Neural progenitor cell (in vitro differentiated cells): ENCODE measurements around the gene TMEM33. TPM values are rescaled to one million over a fixed set of nuclear protein-coding genes. Genes with fewer than 3 reads are reported as not detected.

Source experiments
- DNase-seq: peaks from one replicate; pipeline ENCODE4 v3.0.0-alpha.2; 2016; ENCODE audit warnings: low spot score
- H2AFZ ChIP-seq: fragments of 200-600 bp; sonication (generic); replicated peaks from 2 replicates; pipeline ENCODE4 v1.6.1; 2016; ENCODE audit warnings: antibody characterized with exemption
- H3F3A ChIP-seq: fragments of 200-600 bp; sonication (generic); 2 replicates; pipeline ENCODE4 v1.6.1; 2016; ENCODE audit warnings: antibody characterized with exemption, low read depth
- H3K27ac ChIP-seq: fragments of 200-600 bp; sonication (generic); 2 replicates; pipeline ENCODE4 v1.5.1; 2016; ENCODE audit warnings: mild to moderate bottlenecking
- H3K27me3 ChIP-seq: fragments of 200-600 bp; sonication (generic); 2 replicates; pipeline ENCODE4 v1.6.1; 2016; ENCODE audit warnings: mild to moderate bottlenecking, moderate library complexity
- H3K36me3 ChIP-seq: fragments of 200-600 bp; sonication (generic); 2 replicates; pipeline ENCODE4 v1.5.1; 2016
- H3K4me1 ChIP-seq: fragments of 200-600 bp; sonication (generic); 2 replicates; pipeline ENCODE4 v1.6.1; 2016; ENCODE audit warnings: mixed run types
- H3K4me2 ChIP-seq: fragments of 200-600 bp; sonication (generic); 2 replicates; pipeline ENCODE4 v1.6.1; 2016
- H3K4me3 ChIP-seq: fragments of 200-600 bp; sonication (generic); 2 replicates; pipeline ENCODE4 v1.5.1; 2016
- H3K79me2 ChIP-seq: fragments of 200-600 bp; sonication (generic); 2 replicates; pipeline ENCODE4 v1.6.1; 2016; ENCODE audit warnings: low read depth
- H3K9ac ChIP-seq: fragments of 200-600 bp; sonication (generic); 2 replicates; pipeline ENCODE4 v1.6.1; 2016
- H3K9me3 ChIP-seq: fragments of 200-600 bp; sonication (generic); 2 replicates; pipeline ENCODE4 v1.5.1; 2016; ENCODE audit warnings: low read depth
- H4K20me1 ChIP-seq: fragments of 200-600 bp; sonication (generic); 2 replicates; pipeline ENCODE4 v1.6.1; 2016; ENCODE audit warnings: low read depth
- H3K27ac Mint-ChIP-seq: 3 replicates; pipeline ENCODE4 v1.8.0; 2021; ENCODE audit warnings: mixed read lengths
- H3K27me3 Mint-ChIP-seq: 2 replicates; pipeline ENCODE4 v1.8.0; 2022; ENCODE audit warnings: low read depth, mild to moderate bottlenecking, inconsistent platforms, moderate library complexity, mixed read lengths; ENCODE audit not compliant: insufficient read depth
- H3K36me3 Mint-ChIP-seq: 3 replicates; pipeline ENCODE4 v1.8.0; 2021; ENCODE audit warnings: mixed read lengths
- H3K4me1 Mint-ChIP-seq: 3 replicates; pipeline ENCODE4 v1.8.0; 2021; ENCODE audit warnings: mixed read lengths
- H3K4me3 Mint-ChIP-seq: 3 replicates; pipeline ENCODE4 v1.8.0; 2021; ENCODE audit warnings: mild to moderate bottlenecking, moderate library complexity, mixed read lengths
- H3K9me3 Mint-ChIP-seq: 3 replicates; pipeline ENCODE4 v1.8.0; 2020; ENCODE audit warnings: mixed read lengths
- CTCF ChIP-seq: fragments of 200-600 bp; sonication (generic); IDR thresholded peaks from 2 replicates; pipeline ENCODE4 v1.5.1; 2017; ENCODE audit warnings: antibody characterized with exemption, mild to moderate bottlenecking
- EZH2 ChIP-seq: fragments of 200-600 bp; sonication (generic); IDR thresholded peaks from 2 replicates; pipeline ENCODE4 v1.6.1; 2017; ENCODE audit warnings: antibody characterized with exemption, mild to moderate bottlenecking, moderate library complexity
- EZH2phosphoT487 ChIP-seq: fragments of 200-600 bp; sonication (generic); IDR thresholded peaks from 2 replicates; pipeline ENCODE4 v1.6.1; 2017; ENCODE audit warnings: antibody characterized with exemption
- total RNA-seq: library from RNA; depleted of rRNA; stranded (reverse); fragments of >200 nt; gene quantifications from 2 replicates; pipeline ENCODE4 v1.2.3, GENCODE V29; 2015; ENCODE audit warnings: low replicate concordance

TMEM33 gene
- total RNA-seq, 1 donor from 2014 or later = 71.9 TPM

GRCh38 chr4:41939016-41939626 lies 3.9 kb downstream of the TMEM33 start:
- Mint-ChIP-seq H3K4me1 (peaks cover 18% of the 10 kb centered on the region), H3K9me3 (no peaks in the 10 kb centered on the region), H3K27me3 (no peaks in the 10 kb centered on the region), H3K27ac (no peak overlapping the region), H3K36me3 (peaks cover 7% of the 10 kb centered on the region), H3K4me3 (no peak overlapping the region)
- H3K4me2 ChIP-seq = no peak overlapping the region
- no peaks in the 10 kb centered on the region for H3K9me3 ChIP-seq
- peaks cover 34% of the 10 kb centered on the region for H4K20me1 ChIP-seq
- TF ChIP-seq EZH2phosphoT487 = no peak
- TF ChIP-seq CTCF = no peak
- TF ChIP-seq EZH2 = no peak
- peaks cover 7% of the 10 kb centered on the region for H3F3A ChIP-seq
- H3K9ac ChIP-seq = no peak overlapping the region
- no peak overlapping the region for H2AFZ ChIP-seq
- no peak for DNase-seq
- H3K4me3 ChIP-seq = no peak overlapping the region
- H3K36me3 ChIP-seq = peaks cover 14% of the 10 kb centered on the region
- H3K27ac ChIP-seq = no peak overlapping the region
- no peaks in the 10 kb centered on the region for H3K27me3 ChIP-seq
- H3K4me1 ChIP-seq = peaks cover 11% of the 10 kb centered on the region
- H3K79me2 ChIP-seq = peaks cover 78% of the 10 kb centered on the region

GRCh38 chr4:41940834-41941233 lies 5.6 kb downstream of the TMEM33 start:
- H4K20me1 ChIP-seq = peaks cover 29% of the 10 kb centered on the region
- no peaks in the 10 kb centered on the region for H3F3A ChIP-seq
- no peaks in the 10 kb centered on the region for H3K27me3 ChIP-seq
- peaks cover 78% of the 10 kb centered on the region for H3K79me2 ChIP-seq
- no peak overlapping the region for H3K27ac ChIP-seq
- Mint-ChIP-seq H3K36me3 (peaks cover 9% of the 10 kb centered on the region), H3K4me3 (no peak overlapping the region), H3K27ac (no peak overlapping the region), H3K9me3 (no peaks in the 10 kb centered on the region), H3K4me1 (peaks cover 9% of the 10 kb centered on the region), H3K27me3 (no peaks in the 10 kb centered on the region)
- H3K9me3 ChIP-seq = no peaks in the 10 kb centered on the region
- H3K4me1 ChIP-seq = peaks cover 11% of the 10 kb centered on the region
- H3K36me3 ChIP-seq = peaks cover 31% of the 10 kb centered on the region
- TF ChIP-seq CTCF (no peak), EZH2 (no peak), EZH2phosphoT487 (no peak)
- no peak overlapping the region for H3K4me3 ChIP-seq
- H3K9ac ChIP-seq = no peak overlapping the region
- H3K4me2 ChIP-seq = no peak overlapping the region
- no peak overlapping the region for H2AFZ ChIP-seq
- DNase-seq = no peak

GRCh38 chr4:41943506-41943905 lies 8.3 kb downstream of the TMEM33 start:
- H3K36me3 ChIP-seq = peaks cover 38% of the 10 kb centered on the region

More at GRCh38 chr4:41943506-41943905, 8.3 kb downstream of the TMEM33 start:
- DNase-seq = no peak
- Histone ChIP-seq H3K4me2 (no peak overlapping the region), H3K27ac (no peak overlapping the region), H3K79me2 (peaks cover 51% of the 10 kb centered on the region), H3K4me3 (no peak overlapping the region), H3K27me3 (no peaks in the 10 kb centered on the region), H4K20me1 (peaks cover 11% of the 10 kb centered on the region), H2AFZ (no peak overlapping the region), H3F3A (no peaks in the 10 kb centered on the region), H3K9me3 (no peaks in the 10 kb centered on the region), H3K4me1 (no peaks in the 10 kb centered on the region), H3K9ac (no peak overlapping the region)
- no peaks in the 10 kb centered on the region for H3K9me3 Mint-ChIP-seq
- H3K27me3 Mint-ChIP-seq = no peaks in the 10 kb centered on the region
- peaks cover 9% of the 10 kb centered on the region for H3K36me3 Mint-ChIP-seq
- no peak overlapping the region for H3K4me3 Mint-ChIP-seq
- TF ChIP-seq CTCF = no peak
- TF ChIP-seq EZH2 = no peak
- TF ChIP-seq EZH2phosphoT487 = no peak
- H3K4me1 Mint-ChIP-seq = no peaks in the 10 kb centered on the region
- H3K27ac Mint-ChIP-seq = no peak overlapping the region
